ENCODE results near the gene SARDH. TPM values are rescaled to one million over a fixed set of nuclear protein-coding genes. Genes with fewer than 3 reads are reported as not detected.

Gene SARDH
- total RNA-seq, 1 donor, result 0.18 TPM

GRCh38 chr9:133638076-133638475, 100.1 kb downstream of the SARDH start:
- H3K4me3 ChIP-seq (ENCODE audit: low read depth, low read length), result no peak overlapping the region
- no peak for TF ChIP-seq CTCF (IDR thresholded peaks at IDR 0.05; ENCODE audit: insufficient read depth, low read length)
- DNase-seq (ENCODE audit: low read depth), result no peak

GRCh38 chr9:133637451-133638055, 100.6 kb downstream of the SARDH start:
- DNase-seq (ENCODE audit: low read depth), result no peak
- no peak for TF ChIP-seq CTCF (IDR thresholded peaks at IDR 0.05; ENCODE audit: insufficient read depth, low read length)

GRCh38 chr9:133636902-133637301, 101.2 kb downstream of the SARDH start:
- DNase-seq (ENCODE audit: low read depth), result no peak
- no peak overlapping the region for H3K4me3 ChIP-seq (ENCODE audit: low read depth, low read length)
- no peak for TF ChIP-seq CTCF (IDR thresholded peaks at IDR 0.05; ENCODE audit: insufficient read depth, low read length)

More at GRCh38 chr9:133637451-133638055, 100.6 kb downstream of the SARDH start:
- no peak overlapping the region for H3K4me3 ChIP-seq (ENCODE audit: low read depth, low read length)

GRCh38 chr9:133635533-133636531, 102.3 kb downstream of the SARDH start, which contains the start of gene DBH:
DBH (plus strand) TSS chr9:133636363; CDS start chr9:133636372, 9 bp downstream.
- TF ChIP-seq CTCF (IDR thresholded peaks at IDR 0.05; ENCODE audit: insufficient read depth, low read length), result no peak
- H3K4me3 ChIP-seq (ENCODE audit: low read depth, low read length), result no peak within 1 kb of the TSS
- no peak for DNase-seq (ENCODE audit: low read depth)

GRCh38 chr9:133635098-133635497, 103.1 kb downstream of the SARDH start:
- no peak for TF ChIP-seq CTCF (IDR thresholded peaks at IDR 0.05; ENCODE audit: insufficient read depth, low read length)
- DNase-seq (ENCODE audit: low read depth), result no peak
- H3K4me3 ChIP-seq (ENCODE audit: low read depth, low read length), result no peak overlapping the region

GRCh38 chr9:133634081-133634691, 104.0 kb downstream of the SARDH start:
- DNase-seq (ENCODE audit: low read depth), result no peak
- H3K4me3 ChIP-seq (ENCODE audit: low read depth, low read length), result no peak overlapping the region
- TF ChIP-seq CTCF (IDR thresholded peaks at IDR 0.05; ENCODE audit: insufficient read depth, low read length), result no peak
